HepG2 (cell line): Measurements from ENCODE around the gene GPR32.

Source experiments
- ATF3 ChIP-seq: sonication (generic); formaldehyde crosslinking; IDR thresholded peaks from 2 replicates; pipeline ENCODE4 v1.4.0; 2020; ENCODE audit warnings: missing genetic modification reagents
- CTCF ChIP-seq: sonication (generic); formaldehyde crosslinking; IDR thresholded peaks from 2 replicates; pipeline ENCODE4 v1.5.0; 2020; ENCODE audit warnings: mild to moderate bottlenecking, missing genetic modification reagents, moderate library complexity
- PATZ1 ChIP-seq: sonication (generic); formaldehyde crosslinking; IDR thresholded peaks from 2 replicates; pipeline ENCODE4 v1.4.0; 2020; ENCODE audit warnings: missing genetic modification reagents
- THAP9 ChIP-seq: sonication (generic); formaldehyde crosslinking; IDR thresholded peaks from 2 replicates; pipeline ENCODE4; 2020; ENCODE audit warnings: missing genetic modification reagents, mild to moderate bottlenecking, borderline replicate concordance
- ZNF143 ChIP-seq: sonication (generic); formaldehyde crosslinking; IDR thresholded peaks from 2 replicates; pipeline ENCODE4 v1.4.0; 2020; ENCODE audit warnings: missing genetic modification reagents
- ZNF224 ChIP-seq: sonication (generic); formaldehyde crosslinking; IDR thresholded peaks from 2 replicates; pipeline ENCODE4 v1.5.0; 2020; ENCODE audit warnings: mild to moderate bottlenecking, missing genetic modification reagents
- ZNF556 ChIP-seq: sonication (generic); formaldehyde crosslinking; IDR thresholded peaks from 2 replicates; pipeline ENCODE4 v1.4.0; 2020; ENCODE audit warnings: mild to moderate bottlenecking, missing genetic modification reagents, borderline replicate concordance
- ZNF563 ChIP-seq: sonication (generic); formaldehyde crosslinking; IDR thresholded peaks from 2 replicates; pipeline ENCODE4 v1.8.0; 2022; ENCODE audit warnings: mild to moderate bottlenecking, moderate library complexity, missing genetic modification reagents

GRCh38 chr19:50817941-50818858, 47.9 kb downstream of the GPR32 start:
- no peak for TF ChIP-seq CTCF
- TF ChIP-seq ZNF224 (CRISPR knock-in tag): no peak
- no peak for TF ChIP-seq ZNF143 (CRISPR knock-in tag)
- TF ChIP-seq ATF3 (CRISPR knock-in tag): no peak
- TF ChIP-seq THAP9 (CRISPR knock-in tag): no peak
- no peak for TF ChIP-seq ZNF563 (CRISPR knock-in tag)
- no peak for TF ChIP-seq ZNF556
- TF ChIP-seq PATZ1 (CRISPR knock-in tag): no peak
